Measurements from ENCODE around the gene FAM151B. TPM values are rescaled to one million over a fixed set of nuclear protein-coding genes. Genes with fewer than 3 reads are reported as not detected.

FAM151B gene
- total RNA-seq, 1 donor from 2014 or later, result 7.1 TPM

DNA sequence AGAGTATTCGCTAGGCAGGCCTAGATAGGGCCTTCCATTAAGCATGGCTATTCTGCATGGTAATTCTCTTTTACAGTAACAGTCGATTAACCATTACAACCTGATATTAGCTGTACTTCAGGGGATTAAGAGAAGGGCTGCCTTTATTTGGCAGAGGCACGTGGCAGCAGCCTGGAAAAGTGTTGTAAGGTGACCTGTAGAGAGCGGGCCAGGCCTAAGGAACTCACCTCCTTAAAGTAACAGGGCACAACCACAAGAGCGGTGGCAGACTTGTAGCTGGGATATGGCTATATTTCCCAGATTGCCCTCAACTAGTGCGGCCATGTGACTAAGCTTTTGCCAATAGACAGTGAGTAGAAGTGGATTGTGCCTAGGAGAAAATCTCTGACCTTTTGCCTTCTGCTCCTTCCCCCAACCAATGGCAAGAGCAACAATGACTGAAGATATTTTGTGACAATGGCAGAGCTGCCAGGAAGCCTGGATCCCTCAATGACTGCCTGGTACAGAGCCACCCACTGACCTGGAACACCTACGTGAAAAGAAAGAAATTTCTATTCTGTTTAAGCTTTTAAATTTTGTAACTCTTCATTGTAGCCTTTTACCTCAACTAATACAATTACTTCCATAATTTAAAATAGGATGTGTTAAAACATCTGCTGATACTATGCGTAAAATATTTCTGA lies 101.1 kb downstream of the FAM151B start:
- H3K27ac Mint-ChIP-seq (ENCODE audit: unreplicated experiment), result no peak overlapping the region
- H3K36me3 Mint-ChIP-seq (ENCODE audit: low read depth), result no peaks in the 10 kb centered on the region
- no peak for DNase-seq (ENCODE audit: low spot score)
- TF ChIP-seq, protein P1, sequence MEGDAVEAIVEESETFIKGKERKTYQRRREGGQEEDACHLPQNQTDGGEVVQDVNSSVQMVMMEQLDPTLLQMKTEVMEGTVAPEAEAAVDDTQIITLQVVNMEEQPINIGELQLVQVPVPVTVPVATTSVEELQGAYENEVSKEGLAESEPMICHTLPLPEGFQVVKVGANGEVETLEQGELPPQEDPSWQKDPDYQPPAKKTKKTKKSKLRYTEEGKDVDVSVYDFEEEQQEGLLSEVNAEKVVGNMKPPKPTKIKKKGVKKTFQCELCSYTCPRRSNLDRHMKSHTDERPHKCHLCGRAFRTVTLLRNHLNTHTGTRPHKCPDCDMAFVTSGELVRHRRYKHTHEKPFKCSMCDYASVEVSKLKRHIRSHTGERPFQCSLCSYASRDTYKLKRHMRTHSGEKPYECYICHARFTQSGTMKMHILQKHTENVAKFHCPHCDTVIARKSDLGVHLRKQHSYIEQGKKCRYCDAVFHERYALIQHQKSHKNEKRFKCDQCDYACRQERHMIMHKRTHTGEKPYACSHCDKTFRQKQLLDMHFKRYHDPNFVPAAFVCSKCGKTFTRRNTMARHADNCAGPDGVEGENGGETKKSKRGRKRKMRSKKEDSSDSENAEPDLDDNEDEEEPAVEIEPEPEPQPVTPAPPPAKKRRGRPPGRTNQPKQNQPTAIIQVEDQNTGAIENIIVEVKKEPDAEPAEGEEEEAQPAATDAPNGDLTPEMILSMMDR (IDR thresholded peaks at IDR 0.05), result no peak
- no peaks in the 10 kb centered on the region for H3K9me3 Mint-ChIP-seq (ENCODE audit: low read depth)
- peaks cover 4% of the 10 kb centered on the region for H3K27me3 Mint-ChIP-seq (ENCODE audit: low read depth)
- no peak overlapping the region for H3K4me3 Mint-ChIP-seq (ENCODE audit: unreplicated experiment)
- peaks cover 5% of the 10 kb centered on the region for H3K4me1 Mint-ChIP-seq (ENCODE audit: low read depth)

DNA sequence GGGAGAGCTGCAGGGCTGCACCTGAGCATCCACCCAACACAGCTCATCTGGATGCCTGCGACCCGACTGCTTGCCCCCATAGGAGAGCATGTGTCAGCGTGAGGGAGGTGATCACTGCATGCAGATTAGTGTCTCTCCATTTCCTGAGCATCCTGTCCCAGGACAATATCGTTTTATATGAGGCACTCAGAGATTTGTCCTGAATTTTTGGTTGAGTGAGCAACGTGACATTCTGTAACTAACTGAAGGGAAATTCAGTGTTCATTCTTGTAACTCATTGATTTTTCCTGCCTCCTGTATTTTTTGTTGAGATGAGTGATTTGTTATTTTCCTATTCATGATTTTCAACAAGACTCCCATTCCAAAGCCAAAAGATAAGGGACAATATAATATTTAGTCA lies 102.9 kb downstream of the FAM151B start:
- Mint-ChIP-seq H3K27me3 (ENCODE audit: low read depth) (no peaks in the 10 kb centered on the region), H3K36me3 (ENCODE audit: low read depth) (no peaks in the 10 kb centered on the region), H3K9me3 (ENCODE audit: low read depth) (no peaks in the 10 kb centered on the region), H3K4me1 (ENCODE audit: low read depth) (peaks cover 5% of the 10 kb centered on the region), H3K27ac (ENCODE audit: unreplicated experiment) (no peak overlapping the region), H3K4me3 (ENCODE audit: unreplicated experiment) (no peak overlapping the region)
- DNase-seq (ENCODE audit: low spot score), result no peak
- TF ChIP-seq, protein P1 (IDR thresholded peaks at IDR 0.05), result no peak

GRCh38 chr5:80591352-80591751 lies 103.5 kb downstream of the FAM151B start:
- Mint-ChIP-seq H3K4me1 (ENCODE audit: low read depth) (peaks cover 5% of the 10 kb centered on the region), H3K4me3 (ENCODE audit: unreplicated experiment) (no peak overlapping the region), H3K27ac (ENCODE audit: unreplicated experiment) (no peak overlapping the region), H3K27me3 (ENCODE audit: low read depth) (no peaks in the 10 kb centered on the region), H3K9me3 (ENCODE audit: low read depth) (no peaks in the 10 kb centered on the region), H3K36me3 (ENCODE audit: low read depth) (no peaks in the 10 kb centered on the region)
- no peak for DNase-seq (ENCODE audit: low spot score)
- TF ChIP-seq, protein P1 (IDR thresholded peaks at IDR 0.05), result no peak

DNA sequence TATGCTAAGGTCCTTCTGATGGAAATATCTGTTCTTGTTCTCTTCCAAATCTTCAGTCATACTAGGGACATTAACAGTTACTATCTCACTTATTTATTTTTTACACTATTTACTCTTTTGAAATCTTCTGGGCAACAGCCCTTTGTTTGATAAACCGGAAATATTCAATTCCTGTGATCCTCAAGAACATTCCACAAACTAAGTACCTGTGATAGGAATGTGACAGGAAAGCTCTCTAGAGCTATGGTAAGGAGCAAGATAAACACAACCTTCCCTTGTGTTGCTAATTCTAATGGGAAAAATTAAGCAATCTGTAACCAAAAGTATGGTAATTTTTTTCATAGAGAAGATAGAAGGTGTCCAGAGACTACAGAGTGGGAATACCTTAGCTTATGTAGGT lies 104.2 kb downstream of the FAM151B start:
- no peaks in the 10 kb centered on the region for H3K27me3 Mint-ChIP-seq (ENCODE audit: low read depth)
- no peaks in the 10 kb centered on the region for H3K9me3 Mint-ChIP-seq (ENCODE audit: low read depth)
- no peak overlapping the region for H3K27ac Mint-ChIP-seq (ENCODE audit: unreplicated experiment)

More for the DNA sequence above, 104.2 kb downstream of the FAM151B start:
- TF ChIP-seq, protein P1 (IDR thresholded peaks at IDR 0.05), result no peak
- no peaks in the 10 kb centered on the region for H3K36me3 Mint-ChIP-seq (ENCODE audit: low read depth)
- peaks cover 5% of the 10 kb centered on the region for H3K4me1 Mint-ChIP-seq (ENCODE audit: low read depth)
- no peak overlapping the region for H3K4me3 Mint-ChIP-seq (ENCODE audit: unreplicated experiment)
- no peak for DNase-seq (ENCODE audit: low spot score)

Other genes with a start within 250 kb of the FAM151B start
- 39.3 to 41.5 TPM (median 39.9 TPM) in 3 replicates for gene SERINC5, start 232.1 kb upstream of the FAM151B start, total RNA-seq
- not detected in 3 replicates for gene SPZ1, start 168.1 kb upstream of the FAM151B start, total RNA-seq
- 52.6 to 67.7 TPM (median 56.3 TPM) in 3 replicates for gene ZFYVE16, start 80.0 kb upstream of the FAM151B start, total RNA-seq
- gene ANKRD34B, start 82.2 kb downstream of the FAM151B start, total RNA-seq, result not detected in 3 replicates
- gene MSH3, start 166.6 kb downstream of the FAM151B start, total RNA-seq, result 11.6 to 16.1 TPM (median 11.9 TPM) in 3 replicates
- gene DHFR, start 166.9 kb downstream of the FAM151B start, total RNA-seq, result 13.4 to 41.2 TPM (median 14.1 TPM) in 3 replicates

Data from chondrocyte (in vitro differentiated cells).